Transverse colon (tissue), 4 donors: ENCODE measurements around the gene PSTPIP1. TPM values are rescaled to one million over a fixed set of nuclear protein-coding genes. Genes with fewer than 3 reads are reported as not detected.

Source experiments
- DNase-seq: peaks from one replicate; pipeline ENCODE4 v3.0.0-alpha.2; 2019
- H3K27ac ChIP-seq, 4 donors: fragments of 200-600 bp; sonication (generic); 2 replicates each; pipeline ENCODE4 v1.5.1; 2016 to 2018; ENCODE audit warnings: inconsistent platforms in 4 of 4
- H3K27me3 ChIP-seq: fragments of 200-600 bp; sonication (generic); 2 replicates; pipeline ENCODE4 v1.5.1; 2017; ENCODE audit warnings: inconsistent platforms
- H3K36me3 ChIP-seq, 4 donors: fragments of 200-600 bp; sonication (generic); 2 replicates each; pipeline ENCODE4 v1.5.1; 2017 to 2019; ENCODE audit warnings: inconsistent platforms in 4 of 4
- H3K4me1 ChIP-seq, 4 donors: fragments of 200-600 bp; sonication (generic); 2 replicates each; pipeline ENCODE4 v1.5.1; 2017 to 2020; ENCODE audit warnings: inconsistent platforms in 4 of 4
- H3K4me3 ChIP-seq, 4 donors: fragments of 200-600 bp; sonication (generic); 1 replicate in 1 of 4; 2 replicates in 3 of 4; pipeline versions ENCODE4 v1.5.1 to v1.6.1; 2017 to 2019; ENCODE audit warnings: inconsistent platforms in 4 of 4
- H3K9me3 ChIP-seq, 2 donors: fragments of 200-600 bp; sonication (generic); 2 replicates each; pipeline ENCODE4 v1.5.1; 2017 to 2019; ENCODE audit warnings: inconsistent platforms in 2 of 2
- EP300 ChIP-seq: sonication (generic); formaldehyde crosslinking; IDR thresholded peaks from one replicate; pipeline ENCODE4 v1.6.1; 2017; ENCODE audit warnings: antibody characterized with exemption, low read depth
- POLR2A ChIP-seq: fragments of 450-650 bp; IDR thresholded peaks from one replicate; pipeline ENCODE4 v1.6.1; 2016; ENCODE audit warnings: antibody characterized with exemption, mild to moderate bottlenecking, moderate library complexity
- POLR2AphosphoS5 ChIP-seq, 3 donors: sonication (generic); formaldehyde crosslinking; IDR thresholded peaks; one replicate each; pipeline ENCODE4 v1.6.1; 2016; ENCODE audit warnings: antibody characterized with exemption in 3 of 3
- WGBS, 2 donors: methylation state at CpG; one replicate each; pipeline ENCODE4 v1.1.5; 2018; ENCODE audit warnings: low coverage in 1 of 2; 5-methylcytosine and 5-hydroxymethylcytosine counted together
- in situ Hi-C, 4 donors: fragments of 200-750 bp; cut with MboI; loops; one replicate each; pipeline versions ENCODE4 v1.15.0 to v1.15.1; 2017; ENCODE audit warnings: low sequenced_read_pairs in 3 of 4, low pct_ligation_motif_present in 1 of 4, low pct_unique_long_range_greater_than_20kb in 1 of 4
- intact Hi-C: fragments of 100-400 bp; cut with DNase I; formaldehyde crosslinking; loops from one replicate; pipeline ENCODE4 v1.15.1; 2023; ENCODE audit warnings: low total_unique reads
- total RNA-seq, 4 donors: library from RNA; depleted of rRNA; stranded (reverse); fragments of >200 nt; gene quantifications; one replicate each; pipeline ENCODE4 v1.1.0, GENCODE V29; 2016
- TF ChIP-seq, protein P1 (sequence below), 5 experiments: fragments of 200-600 bp in 3 of 5; fragments of 450-650 bp in 2 of 5; sonication (generic) in 3 of 5; IDR thresholded peaks; 1 replicate in 2 of 5; 2 replicates in 3 of 5; pipeline ENCODE4 v1.5.1; 2016 to 2017; ENCODE audit warnings: antibody characterized with exemption in 5 of 5, inconsistent platforms in 3 of 5, mild to moderate bottlenecking in 2 of 5, moderate library complexity in 1 of 5

The PSTPIP1 gene
- total RNA-seq, 4 donors from 2014 or later, result 1.4 to 35.2 (median 8.7) TPM

GRCh38 chr15:77069521-77070121, 74.7 kb downstream of the PSTPIP1 start:
- TF ChIP-seq EP300 (no peak), POLR2AphosphoS5 (IDR thresholded peaks at IDR 0.05) (peak in 2 of 3 donors; percentile 55 to 75), POLR2A (peak; percentile 79)
- TF ChIP-seq, protein P1, sequence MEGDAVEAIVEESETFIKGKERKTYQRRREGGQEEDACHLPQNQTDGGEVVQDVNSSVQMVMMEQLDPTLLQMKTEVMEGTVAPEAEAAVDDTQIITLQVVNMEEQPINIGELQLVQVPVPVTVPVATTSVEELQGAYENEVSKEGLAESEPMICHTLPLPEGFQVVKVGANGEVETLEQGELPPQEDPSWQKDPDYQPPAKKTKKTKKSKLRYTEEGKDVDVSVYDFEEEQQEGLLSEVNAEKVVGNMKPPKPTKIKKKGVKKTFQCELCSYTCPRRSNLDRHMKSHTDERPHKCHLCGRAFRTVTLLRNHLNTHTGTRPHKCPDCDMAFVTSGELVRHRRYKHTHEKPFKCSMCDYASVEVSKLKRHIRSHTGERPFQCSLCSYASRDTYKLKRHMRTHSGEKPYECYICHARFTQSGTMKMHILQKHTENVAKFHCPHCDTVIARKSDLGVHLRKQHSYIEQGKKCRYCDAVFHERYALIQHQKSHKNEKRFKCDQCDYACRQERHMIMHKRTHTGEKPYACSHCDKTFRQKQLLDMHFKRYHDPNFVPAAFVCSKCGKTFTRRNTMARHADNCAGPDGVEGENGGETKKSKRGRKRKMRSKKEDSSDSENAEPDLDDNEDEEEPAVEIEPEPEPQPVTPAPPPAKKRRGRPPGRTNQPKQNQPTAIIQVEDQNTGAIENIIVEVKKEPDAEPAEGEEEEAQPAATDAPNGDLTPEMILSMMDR (IDR thresholded peaks at IDR 0.05), result no peak
- in situ Hi-C loops, result no loop called here
- intact Hi-C loops, result no loop called here

GRCh38 chr15:77070180-77070494, 75.2 kb downstream of the PSTPIP1 start:
- H3K9me3 ChIP-seq, result no peaks in the 10 kb centered on the region
- no peaks in the 10 kb centered on the region for H3K27me3 ChIP-seq
- intact Hi-C loops, result no loop called here
- H3K36me3 ChIP-seq, result no peaks in the 10 kb centered on the region
- peak overlapping the region; percentile 47 to 98 (median 94) for H3K4me3 ChIP-seq
- TF ChIP-seq POLR2AphosphoS5 (IDR thresholded peaks at IDR 0.05), result no peak
- 1 to 20% methylated on average over 1 to 10 of the region's 18 CpGs for WGBS, 2 donors
- DNase-seq, result no peak
- peak overlapping the region; percentile 96 to 99 (median 98) for H3K27ac ChIP-seq
- in situ Hi-C loops, result no loop called here
- peaks cover 8 to 58% (median 47%) of the 10 kb centered on the region in 4 donors for H3K4me1 ChIP-seq

More at GRCh38 chr15:77069521-77070121, 74.7 kb downstream of the PSTPIP1 start:
- Histone ChIP-seq H3K36me3 (no peaks in the 10 kb centered on the region), H3K4me1 (peaks cover 13 to 63% (median 52%) of the 10 kb centered on the region in 4 donors), H3K4me3 (peak overlapping the region; percentile 47 to 98 (median 94)), H3K27me3 (no peaks in the 10 kb centered on the region), H3K27ac (peak overlapping the region; percentile 96 to 99 (median 98)), H3K9me3 (no peaks in the 10 kb centered on the region)
- DNase-seq, result peak; percentile 69
- WGBS, 2 donors, result 25 to 26% methylated on average over 7 to 13 of the region's 13 CpGs

DNA sequence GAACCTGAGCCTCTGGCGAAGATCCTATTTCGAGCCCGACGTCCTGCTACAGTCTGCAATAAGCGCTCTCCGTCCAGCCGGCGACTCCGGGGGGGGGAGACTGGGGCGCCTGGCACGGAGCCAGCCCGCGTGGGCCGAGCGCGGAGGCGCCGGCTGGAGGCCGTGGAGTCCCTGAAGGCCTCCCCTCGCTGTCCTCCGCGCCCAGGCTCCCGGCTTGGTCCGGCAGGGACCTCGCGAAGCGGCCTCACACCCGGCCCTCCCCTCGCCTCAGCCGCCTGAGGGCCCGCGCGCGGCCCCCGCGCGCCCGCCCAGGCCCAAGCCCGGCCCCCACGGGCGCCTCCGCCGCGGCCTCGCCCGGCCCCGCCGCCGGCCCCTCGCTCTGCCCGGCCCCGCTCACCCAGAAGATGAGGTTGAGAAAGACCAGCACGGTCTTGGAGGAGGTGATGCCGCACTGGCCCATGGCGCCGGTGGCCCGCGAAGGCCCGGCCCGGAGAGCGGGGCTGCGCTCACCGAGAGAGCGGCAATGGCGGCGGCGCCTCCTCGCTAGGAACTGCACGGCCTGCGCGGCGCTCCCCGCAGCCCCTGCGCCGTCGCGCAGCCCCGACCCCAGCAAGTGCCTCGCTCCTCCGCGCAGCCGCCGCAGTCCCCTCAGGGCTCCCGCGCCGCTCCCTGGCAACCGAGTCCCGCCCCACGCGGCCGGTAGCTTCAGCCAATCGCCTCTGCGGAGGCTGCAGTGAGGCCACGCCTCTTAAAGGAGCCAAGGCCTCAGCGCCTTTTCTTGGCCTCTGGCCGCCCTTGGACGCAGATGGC, 75.8 kb downstream of the PSTPIP1 start, which contains the start of gene TSPAN3:
Gene TSPAN3 (minus strand): TSS at position 615 of the 810 bp plus-strand sequence. CDS start 155 bp downstream, at position 460.
- peak within 1 kb of the TSS; percentile 78 to 98 (median 94) for H3K4me3 ChIP-seq
- 1% methylated on average over 15 of the region's 97 CpGs; no CpG with 5 or more reads in 1 of the 2 donors for WGBS, 2 donors
- intact Hi-C loops, result no loop called here
- TF ChIP-seq EP300 (no peak), POLR2AphosphoS5 (IDR thresholded peaks at IDR 0.05) (peak; percentile 91 to 97 (median 94)), POLR2A (peak; percentile 79)
- TF ChIP-seq, protein P1 (IDR thresholded peaks at IDR 0.05), result no peak
- in situ Hi-C loops, result no loop called here
- DNase-seq, result peak; percentile 95
- H3K9me3 ChIP-seq, result no peaks in the 10 kb centered on the region
- no peaks in the 10 kb centered on the region for H3K36me3 ChIP-seq
- H3K4me1 ChIP-seq, result peaks cover 5 to 53% (median 42%) of the 10 kb centered on the region in 4 donors
- H3K27me3 ChIP-seq, result no peaks in the 10 kb centered on the region
- H3K27ac ChIP-seq, result peak within 1 kb of the TSS; percentile 96 to 99 (median 98)

- intact Hi-C loops (no loop called here), in situ Hi-C loops (no loop called here)
- Histone ChIP-seq H3K36me3 (no peaks in the 10 kb centered on the region), H3K27me3 (no peaks in the 10 kb centered on the region), H3K27ac (peak overlapping the region; percentile 96 to 99 (median 98)), H3K9me3 (no peaks in the 10 kb centered on the region), H3K4me3 (peak overlapping the region in 3 of 4 donors; percentile 92 to 98 (median 97)), H3K4me1 (peaks cover 0 to 44% (median 36%) of the 10 kb centered on the region in 4 donors)
- TF ChIP-seq, protein P1 (IDR thresholded peaks at IDR 0.05), result no peak
- TF ChIP-seq POLR2A (no peak), EP300 (no peak)
- WGBS, 2 donors, result 84 to 85% methylated on average over 12 to 15 of the region's 15 CpGs
- DNase-seq, result no peak
Observed at GRCh38 chr15:77071305-77072223, 76.6 kb downstream of the PSTPIP1 start.
